MCF 10A (cell line): Measurements from ENCODE around the gene UQCRH. TPM values are rescaled to one million over a fixed set of nuclear protein-coding genes. Genes with fewer than 3 reads are reported as not detected.
"Not testable (repeated sequence)": the region's sequence is repeated elsewhere in the genome, so short reads cannot be mapped to it uniquely, and the experiment has no call there.

ENCODE experiments used
- BruUV-seq: library from RNA; stranded (reverse); fragments of 400-500 nt; replicated peaks from 2 replicates; lab custom pipeline; 2021; lab: Mats Ljungman, UMichigan
- CTCF ChIA-PET: fragments of 300-600 bp; sonication (Branson Sonifier 250); formaldehyde crosslinking; extraction: SDS; loops from one replicate; lab custom pipeline; 2021; ENCODE audit warnings: antibody characterized with exemption, inconsistent platforms; lab: Yijun Ruan, JAX
- POLR2A ChIA-PET: fragments of 300-600, 350-650 bp; sonication (Branson Sonifier 250); formaldehyde crosslinking; extraction: SDS; loops from one replicate; lab custom pipeline; 2020; ENCODE audit warnings: antibody characterized with exemption, inconsistent platforms; lab: Yijun Ruan, JAX
- DNase-seq: peaks from one replicate; pipeline ENCODE4 v3.0.0-alpha.2; 2018; ENCODE audit not compliant: unreplicated experiment
- H3K27ac Mint-ChIP-seq: one replicate; pipeline ENCODE4 v1.8.0; 2022; ENCODE audit warnings: mild to moderate bottlenecking, low read depth, mixed read lengths; ENCODE audit not compliant: unreplicated experiment
- H3K27me3 Mint-ChIP-seq: one replicate; pipeline ENCODE4 v1.8.0; 2022; ENCODE audit warnings: mixed read lengths; ENCODE audit not compliant: insufficient read depth, unreplicated experiment
- H3K36me3 Mint-ChIP-seq: one replicate; pipeline ENCODE4 v1.8.0; 2022; ENCODE audit warnings: mild to moderate bottlenecking, moderate library complexity, mixed read lengths; ENCODE audit not compliant: insufficient read depth, unreplicated experiment
- H3K4me1 Mint-ChIP-seq: one replicate; pipeline ENCODE4 v1.8.0; 2022; ENCODE audit warnings: mixed read lengths; ENCODE audit not compliant: insufficient read depth, unreplicated experiment
- H3K4me3 Mint-ChIP-seq: one replicate; pipeline ENCODE4 v1.8.0; 2022; ENCODE audit warnings: mild to moderate bottlenecking, moderate library complexity, mixed read lengths; ENCODE audit not compliant: unreplicated experiment
- H3K9me3 Mint-ChIP-seq: one replicate; pipeline ENCODE4 v1.8.0; 2022; ENCODE audit warnings: mixed read lengths; ENCODE audit not compliant: unreplicated experiment
- intact Hi-C: fragments of 100-400 bp; cut with micrococcal nuclease; formaldehyde crosslinking; loops from 2 replicates; pipeline ENCODE4 v1.14.1; 2022
- total RNA-seq: library from RNA; stranded (reverse); gene quantifications from 2 replicates; pipeline ENCODE4 v1.2.3, GENCODE V29; 2022

Gene UQCRH
- total RNA-seq, 1 experiment from 2014 or later = 299 TPM

GRCh38 chr1:46319960-46320914, 16.7 kb downstream of the UQCRH start:
- H3K9me3 Mint-ChIP-seq, H3K27me3 Mint-ChIP-seq, BruUV-seq, intact Hi-C loops, H3K4me3 Mint-ChIP-seq, H3K4me1 Mint-ChIP-seq, H3K27ac Mint-ChIP-seq, CTCF ChIA-PET, DNase-seq: not testable (repeated sequence)
- POLR2A ChIA-PET = interaction anchor here (1.2 kb wide), 1 partner anchor 25 kb away, joined by 3 read pairs; no protein-coding TSS in a partner anchor
- peaks cover 24% of the 10 kb centered on the region for H3K36me3 Mint-ChIP-seq

GRCh38 chr1:46322191-46322590, 18.7 kb downstream of the UQCRH start:
- H3K36me3 Mint-ChIP-seq, intact Hi-C loops, H3K4me1 Mint-ChIP-seq, DNase-seq, H3K27me3 Mint-ChIP-seq, H3K4me3 Mint-ChIP-seq, POLR2A ChIA-PET, H3K27ac Mint-ChIP-seq, H3K9me3 Mint-ChIP-seq, BruUV-seq: not testable (repeated sequence)
- CTCF ChIA-PET = interaction anchor here (0.6 kb wide), 1 partner anchor 217 kb away, joined by 3 read pairs; no protein-coding TSS in a partner anchor

GRCh38 chr1:46325285-46326076, 22.0 kb downstream of the UQCRH start:
- BruUV-seq, H3K4me1 Mint-ChIP-seq, H3K4me3 Mint-ChIP-seq, H3K27me3 Mint-ChIP-seq, intact Hi-C loops, H3K9me3 Mint-ChIP-seq, H3K27ac Mint-ChIP-seq, DNase-seq, H3K36me3 Mint-ChIP-seq: not testable (repeated sequence)
- CTCF ChIA-PET = interaction anchor here (1.3 to 1.4 kb wide), 2 partner anchors 10 to 14 kb away, joined by 3 to 4 read pairs; no protein-coding TSS in a partner anchor
- POLR2A ChIA-PET = interaction anchor here (1.6 kb wide), 1 partner anchor 22 kb away, joined by 7 read pairs; the partner anchor contains the start of genes LRRC41 and UQCRH

- H3K4me1 Mint-ChIP-seq, DNase-seq, H3K9me3 Mint-ChIP-seq, H3K27ac Mint-ChIP-seq, BruUV-seq, H3K36me3 Mint-ChIP-seq, H3K27me3 Mint-ChIP-seq, intact Hi-C loops, H3K4me3 Mint-ChIP-seq: not testable (repeated sequence)
- POLR2A ChIA-PET = interaction anchor here (1.2 kb wide), 1 partner anchor 11 kb away, joined by 3 read pairs; no protein-coding TSS in a partner anchor
- CTCF ChIA-PET = interaction anchor here (1.2 to 1.6 kb wide), 2 partner anchors 12 to 83 kb away, joined by 5 to 6 read pairs; partner anchors contain the start of gene NSUN4
These were observed 24.7 kb downstream of the UQCRH start for GRCh38 chr1:46328182-46328581.

GRCh38 chr1:46329807-46330206, 26.3 kb downstream of the UQCRH start:
- H3K27me3 Mint-ChIP-seq, intact Hi-C loops, H3K36me3 Mint-ChIP-seq, BruUV-seq, DNase-seq, H3K4me3 Mint-ChIP-seq, H3K27ac Mint-ChIP-seq, H3K4me1 Mint-ChIP-seq, POLR2A ChIA-PET, H3K9me3 Mint-ChIP-seq, CTCF ChIA-PET: not testable (repeated sequence)

- BruUV-seq, H3K4me1 Mint-ChIP-seq, DNase-seq, intact Hi-C loops, H3K36me3 Mint-ChIP-seq, H3K27ac Mint-ChIP-seq, POLR2A ChIA-PET, H3K9me3 Mint-ChIP-seq, H3K4me3 Mint-ChIP-seq, H3K27me3 Mint-ChIP-seq: not testable (repeated sequence)
- CTCF ChIA-PET = interaction anchor here (0.9 kb wide), 1 partner anchor 22 kb away, joined by 3 read pairs; no protein-coding TSS in a partner anchor
These were observed 26.9 kb downstream of the UQCRH start for GRCh38 chr1:46330381-46330780.

- H3K36me3 Mint-ChIP-seq, H3K4me1 Mint-ChIP-seq, intact Hi-C loops, H3K27ac Mint-ChIP-seq, POLR2A ChIA-PET, H3K9me3 Mint-ChIP-seq, BruUV-seq, H3K4me3 Mint-ChIP-seq, H3K27me3 Mint-ChIP-seq, DNase-seq: not testable (repeated sequence)
- CTCF ChIA-PET = interaction anchor here (0.7 to 0.9 kb wide), 2 partner anchors 70 to 191 kb away, joined by 3 to 4 read pairs; no protein-coding TSS in a partner anchor
These were observed 28.5 kb downstream of the UQCRH start for GRCh38 chr1:46331786-46332540.
